ENCODE results near the gene PTF1A.
A peak's percentile ranks its signal among the peaks of the same experiment; 100 is the strongest.

- TF ChIP-seq GABPA (IDR thresholded peaks at IDR 0.05 in 1 of 2, conservative IDR thresholded peaks at IDR 0.05 in 1 of 2), result no peak
- TF ChIP-seq YY1 (IDR thresholded peaks at IDR 0.05), result no peak
- TF ChIP-seq CTCF (IDR thresholded peaks at IDR 0.05; ENCODE audit: low read depth, low read length, missing input control), result no peak
- TF ChIP-seq ATF3 (IDR thresholded peaks at IDR 0.05), result no peak
- TF ChIP-seq MAX (IDR thresholded peaks at IDR 0.05), result peak; percentile 61
- TF ChIP-seq ZBTB33 (IDR thresholded peaks at IDR 0.05), result no peak
- TF ChIP-seq FOXA2 (IDR thresholded peaks at IDR 0.05), result no peak
- TF ChIP-seq RAD21 (IDR thresholded peaks at IDR 0.05), result no peak
- peak; percentile 98 for TF ChIP-seq REST (IDR thresholded peaks at IDR 0.05)
- no peak for TF ChIP-seq TAF1 (conservative IDR thresholded peaks at IDR 0.05)
Measured at GRCh38 chr10:23171232-23171876, 20.8 kb upstream of the PTF1A start.
